ENCODE data around the gene C15orf40.
A peak's percentile ranks its signal among the peaks of the same experiment; 100 is the strongest.
"Not testable (repeated sequence)": the region's sequence is repeated elsewhere in the genome, so short reads cannot be mapped to it uniquely, and the experiment has no call there.

C15orf40 gene

GRCh38 chr15:83011271-83012075 is at the start of gene C15orf40:
TSS of gene C15orf40 (minus strand) at chr15:83011639. CDS start at chr15:83011607, 32 bp downstream.
- DNase-seq (ENCODE audit: low read depth): peak; percentile 88

GRCh38 chr15:83057696-83058376 is 46.4 kb upstream of the C15orf40 start:
- no peak for DNase-seq (ENCODE audit: low read depth)

GRCh38 chr15:83057002-83057401 is 45.6 kb upstream of the C15orf40 start:
- DNase-seq (ENCODE audit: low read depth): no peak

- peak; percentile 64 for DNase-seq (ENCODE audit: low read depth)
These were observed 41.7 kb upstream of the C15orf40 start for GRCh38 chr15:83053151-83053550.

GRCh38 chr15:83046558-83047127 is 35.2 kb upstream of the C15orf40 start:
- DNase-seq (ENCODE audit: low read depth): peak; percentile 69

- DNase-seq (ENCODE audit: low read depth): no peak
These were observed 32.7 kb upstream of the C15orf40 start for GRCh38 chr15:83044156-83044555.

- no peak for DNase-seq (ENCODE audit: low read depth)
These were observed 27.8 kb upstream of the C15orf40 start for GRCh38 chr15:83039206-83039605.

GRCh38 chr15:83036253-83036652 is 24.8 kb upstream of the C15orf40 start:
- DNase-seq (ENCODE audit: low read depth): no peak

GRCh38 chr15:83031234-83031633 is 19.8 kb upstream of the C15orf40 start:
- not testable (repeated sequence) for DNase-seq (ENCODE audit: low read depth)

- DNase-seq (ENCODE audit: low read depth): no peak
These were observed 18.6 kb upstream of the C15orf40 start for GRCh38 chr15:83030021-83030420.

- DNase-seq (ENCODE audit: low read depth): no peak
These were observed 7.0 kb upstream of the C15orf40 start for GRCh38 chr15:83018436-83018835.

GRCh38 chr15:83016906-83017305 is 5.5 kb upstream of the C15orf40 start:
- DNase-seq (ENCODE audit: low read depth): no peak

GRCh38 chr15:83015361-83015760 is 3.9 kb upstream of the C15orf40 start:
- DNase-seq (ENCODE audit: low read depth): no peak

- no peak for DNase-seq (ENCODE audit: low read depth)
These were observed 2.8 kb upstream of the C15orf40 start for GRCh38 chr15:83014205-83014653.

GRCh38 chr15:83012636-83013035 is 1.2 kb upstream of the C15orf40 start:
- DNase-seq (ENCODE audit: low read depth): no peak

GRCh38 chr15:83012076-83012426 is 612 bp upstream of the C15orf40 start:
- no peak for DNase-seq (ENCODE audit: low read depth)

GRCh38 chr15:83010709-83011270 is 649 bp downstream of the C15orf40 start:
- peak; percentile 74 for DNase-seq (ENCODE audit: low read depth)

- DNase-seq (ENCODE audit: low read depth): not testable (repeated sequence)
These were observed 10.8 kb downstream of the C15orf40 start for GRCh38 chr15:83000672-83001031.

- peak; percentile 52 for DNase-seq (ENCODE audit: low read depth)
These were observed 11.4 kb downstream of the C15orf40 start for GRCh38 chr15:82999905-83000671.

- DNase-seq (ENCODE audit: low read depth): peak; percentile 2
These were observed 12.0 kb downstream of the C15orf40 start for GRCh38 chr15:82999426-82999825.

GRCh38 chr15:82995938-82996337 is 15.5 kb downstream of the C15orf40 start:
- DNase-seq (ENCODE audit: low read depth): no peak

- no peak for DNase-seq (ENCODE audit: low read depth)
These were observed 16.4 kb downstream of the C15orf40 start for GRCh38 chr15:82995076-82995475.

All from fibroblast of gingiva (primary cell).